ENCODE data around the gene FMO1.

The FMO1 gene

GRCh38 chr1:171248302-171248701, at the start of gene FMO1:
Gene FMO1 (plus strand): TSS chr1:171248494. CDS start chr1:171258088, 9,594 bp downstream.
- TF ChIP-seq CTCF (conservative IDR thresholded peaks at IDR 0.05; ENCODE audit: control insufficient read depth, insufficient read depth, low read depth, low read length), result no peak
- DNase-seq (ENCODE audit: low read depth), result no peak
- no peak within 1 kb of the TSS for H3K4me3 ChIP-seq (ENCODE audit: control insufficient read depth, low read depth, low read length)

- TF ChIP-seq CTCF (conservative IDR thresholded peaks at IDR 0.05; ENCODE audit: control insufficient read depth, insufficient read depth, low read depth, low read length), result no peak
These were observed 44.0 kb upstream of the FMO1 start for GRCh38 chr1:171204296-171204695.

GRCh38 chr1:171206204-171206977, 41.9 kb upstream of the FMO1 start:
- no peak overlapping the region for H3K4me3 ChIP-seq (ENCODE audit: control insufficient read depth, low read depth, low read length)
- DNase-seq (ENCODE audit: low read depth), result no peak
- no peak for TF ChIP-seq CTCF (conservative IDR thresholded peaks at IDR 0.05; ENCODE audit: control insufficient read depth, insufficient read depth, low read depth, low read length)

More at GRCh38 chr1:171204296-171204695, 44.0 kb upstream of the FMO1 start:
- no peak overlapping the region for H3K4me3 ChIP-seq (ENCODE audit: control insufficient read depth, low read depth, low read length)
- DNase-seq (ENCODE audit: low read depth), result no peak

GRCh38 chr1:171206978-171207355, 41.3 kb upstream of the FMO1 start:
- DNase-seq (ENCODE audit: low read depth), result peak; percentile 63
- H3K4me3 ChIP-seq (ENCODE audit: control insufficient read depth, low read depth, low read length), result no peak overlapping the region
- TF ChIP-seq CTCF (conservative IDR thresholded peaks at IDR 0.05; ENCODE audit: control insufficient read depth, insufficient read depth, low read depth, low read length), result no peak

- no peak overlapping the region for H3K4me3 ChIP-seq (ENCODE audit: control insufficient read depth, low read depth, low read length)
- TF ChIP-seq CTCF (conservative IDR thresholded peaks at IDR 0.05; ENCODE audit: control insufficient read depth, insufficient read depth, low read depth, low read length), result no peak
- no peak for DNase-seq (ENCODE audit: low read depth)
These were observed 40.9 kb upstream of the FMO1 start for GRCh38 chr1:171207377-171207776.

- H3K4me3 ChIP-seq (ENCODE audit: control insufficient read depth, low read depth, low read length), result no peak overlapping the region
- DNase-seq (ENCODE audit: low read depth), result peak; percentile 62
- TF ChIP-seq CTCF (conservative IDR thresholded peaks at IDR 0.05; ENCODE audit: control insufficient read depth, insufficient read depth, low read depth, low read length), result no peak
These were observed 37.9 kb upstream of the FMO1 start for GRCh38 chr1:171210355-171210754.

Measured in fibroblast of mammary gland (primary cell).